Measurements from ENCODE around the gene CIAPIN1. TPM values are rescaled to one million over a fixed set of nuclear protein-coding genes. Genes with fewer than 3 reads are reported as not detected.

Gene CIAPIN1
- total and polyA plus RNA-seq, 2 of the 8 experiments (the other 6 are each of a cell fraction or from before 2014, with no cell fraction given), result 76.8 to 83.6 TPM

GRCh38 chr16:57387598-57388354 is 59.4 kb downstream of the CIAPIN1 start:
- ChIA-PET POLR2A (ENCODE audit: partially characterized antibody) (interaction anchor here (1.5 kb wide), 1 partner anchor 10 kb away, joined by 5 read pairs; no protein-coding TSS in a partner anchor), CTCF (ENCODE audit: partially characterized antibody) (interaction anchor here (0.8 to 2.4 kb wide), 6 partner anchors 11 to 304 kb away, joined by 3 to 15 read pairs (median 4); no protein-coding TSS in a partner anchor)
- H3K4me1 ChIP-seq (replicated peaks in 1 of 4; ENCODE audit: control insufficient read depth in 3 of 4, insufficient read depth in 4 of 4, low read length in 3 of 4), result peaks cover 0 to 2% (median 1%) of the 10 kb centered on the region in 4 experiments; a peak in 1 of 7 replicates
- H3K4ac ChIP-seq (replicated peaks; ENCODE audit: insufficient read length, low read depth, low read length), result no peak overlapping the region
- WGBS, 2 experiments (ENCODE audit: extremely low coverage in 1 of 2, insufficient coverage in 1 of 2, insufficient read length in 1 of 2, insufficient replicate concordance in 2 of 2, low coverage in 1 of 2, low lambda C conversion rate in 2 of 2, missing lambda C conversion rate in 1 of 2), result 72% methylated on average over 3 of the region's 3 CpGs; no CpG with 5 or more reads in 1 of the 2 experiments
- H2BK20ac ChIP-seq (ENCODE audit: low read length), result no peak overlapping the region
- H3K4me3 ChIP-seq (ENCODE audit: extremely low read depth in 1 of 4, insufficient read depth in 2 of 4, low read depth in 3 of 4, low read length in 4 of 4), result no peak overlapping the region
- no peaks in the 10 kb centered on the region for H3K79me1 ChIP-seq (ENCODE audit: low read depth, low read length)
- no peak overlapping the region for H2AK5ac ChIP-seq (ENCODE audit: low read depth, low read length)
- H4K5ac ChIP-seq (ENCODE audit: insufficient read length, low read depth, low read length), result no peak overlapping the region
- H2BK120ac ChIP-seq (replicated peaks; ENCODE audit: low read depth, low read length), result no peak overlapping the region
- peaks cover 0 to 8% of the 10 kb centered on the region in 2 experiments for H4K20me1 ChIP-seq (replicated peaks in 1 of 2; ENCODE audit: control insufficient read depth in 1 of 2, insufficient read depth in 2 of 2, low read length in 2 of 2)
- H3K79me2 ChIP-seq (ENCODE audit: control insufficient read depth in 1 of 2, insufficient read depth in 2 of 2, low read length in 2 of 2), result no peaks in the 10 kb centered on the region
- no peaks in the 10 kb centered on the region; a peak in 1 of 7 replicates for H3K27me3 ChIP-seq (replicated peaks in 1 of 4; ENCODE audit: control insufficient read depth in 3 of 4, extremely low read depth in 1 of 4, insufficient read depth in 3 of 4, low read length in 3 of 4)
- H3K4me2 ChIP-seq (ENCODE audit: insufficient read depth in 1 of 2, low read depth in 2 of 2, low read length in 2 of 2), result no peak overlapping the region
- H3K23me2 ChIP-seq (ENCODE audit: low read depth, low read length), result peaks cover 6% of the 10 kb centered on the region
- H3K9ac ChIP-seq (replicated peaks in 1 of 4; ENCODE audit: extremely low read depth in 1 of 4, low read depth in 3 of 4, low read length in 3 of 4), result no peak overlapping the region
- no peak overlapping the region for H3K27ac ChIP-seq (ENCODE audit: low read depth, low read length)
- no peak overlapping the region; the same call in 1 of the 2 replicates for H4K8ac ChIP-seq (ENCODE audit: extremely low read depth, insufficient read depth, low read length)
- no peak overlapping the region for H2BK5ac ChIP-seq (ENCODE audit: low read depth, low read length)
- FAIRE-seq, result no peak
- H2BK12ac ChIP-seq (ENCODE audit: low read depth, low read length), result no peak overlapping the region
- TF ChIP-seq GTF2F1 (IDR thresholded peaks at IDR 0.05; ENCODE audit: borderline replicate concordance, low read depth, low read length) (no peak), RAD21 (IDR thresholded peaks at IDR 0.05 in 1 of 2, conservative IDR thresholded peaks at IDR 0.05 in 1 of 2; ENCODE audit: low read depth in 2 of 2, low read length in 2 of 2) (no peak), CHD2 (IDR thresholded peaks at IDR 0.05; ENCODE audit: low read length) (no peak), NRF1 (IDR thresholded peaks at IDR 0.05; ENCODE audit: low read depth, low read length) (no peak), YY1 (IDR thresholded peaks at IDR 0.05; ENCODE audit: low read depth, low read length) (no peak)
- no peak overlapping the region for H3K14ac ChIP-seq (ENCODE audit: insufficient read length)
- no peaks in the 10 kb centered on the region for H3K36me3 ChIP-seq (ENCODE audit: control insufficient read depth in 2 of 4, insufficient read depth in 4 of 4, low read length in 3 of 4)
- no peak overlapping the region for H4K91ac ChIP-seq (replicated peaks; ENCODE audit: insufficient read length, low read length)
- H2AFZ ChIP-seq (ENCODE audit: low read length), result no peak overlapping the region
- no peak overlapping the region for H2BK15ac ChIP-seq (ENCODE audit: low read length)
- DNase-seq (ENCODE audit: low read depth in 1 of 2, low spot score in 2 of 2), result no peak
- H3K9me3 ChIP-seq (ENCODE audit: insufficient read depth in 2 of 2, low read depth in 1 of 2, low read length in 1 of 2), result no peaks in the 10 kb centered on the region
- no peak overlapping the region for H3K18ac ChIP-seq (ENCODE audit: extremely low read depth, low read length)
- H3K23ac ChIP-seq (ENCODE audit: insufficient read length), result no peak overlapping the region
- H3K56ac ChIP-seq (replicated peaks; ENCODE audit: insufficient read length, low read depth, low read length), result no peak overlapping the region

All from H1 (cell line).